ENCODE measurements around the gene KNCN.

GRCh38 chr1:46595127-46595526 lies 43.7 kb upstream of the KNCN start:
- TF ChIP-seq CTCF (IDR thresholded peaks at IDR 0.05; ENCODE audit: low read depth, low read length, poor library complexity, severe bottlenecking) (no peak), EZH2phosphoT487 (IDR thresholded peaks at IDR 0.05; ENCODE audit: borderline replicate concordance, low read length) (no peak)
